ENCODE measurements around the gene ATP8B4. TPM values are rescaled to one million over a fixed set of nuclear protein-coding genes. Genes with fewer than 3 reads are reported as not detected.

ATP8B4 gene
- total and polyA plus RNA-seq, 12 donors: 2.1 to 23.9 (median 4.9) TPM

DNA sequence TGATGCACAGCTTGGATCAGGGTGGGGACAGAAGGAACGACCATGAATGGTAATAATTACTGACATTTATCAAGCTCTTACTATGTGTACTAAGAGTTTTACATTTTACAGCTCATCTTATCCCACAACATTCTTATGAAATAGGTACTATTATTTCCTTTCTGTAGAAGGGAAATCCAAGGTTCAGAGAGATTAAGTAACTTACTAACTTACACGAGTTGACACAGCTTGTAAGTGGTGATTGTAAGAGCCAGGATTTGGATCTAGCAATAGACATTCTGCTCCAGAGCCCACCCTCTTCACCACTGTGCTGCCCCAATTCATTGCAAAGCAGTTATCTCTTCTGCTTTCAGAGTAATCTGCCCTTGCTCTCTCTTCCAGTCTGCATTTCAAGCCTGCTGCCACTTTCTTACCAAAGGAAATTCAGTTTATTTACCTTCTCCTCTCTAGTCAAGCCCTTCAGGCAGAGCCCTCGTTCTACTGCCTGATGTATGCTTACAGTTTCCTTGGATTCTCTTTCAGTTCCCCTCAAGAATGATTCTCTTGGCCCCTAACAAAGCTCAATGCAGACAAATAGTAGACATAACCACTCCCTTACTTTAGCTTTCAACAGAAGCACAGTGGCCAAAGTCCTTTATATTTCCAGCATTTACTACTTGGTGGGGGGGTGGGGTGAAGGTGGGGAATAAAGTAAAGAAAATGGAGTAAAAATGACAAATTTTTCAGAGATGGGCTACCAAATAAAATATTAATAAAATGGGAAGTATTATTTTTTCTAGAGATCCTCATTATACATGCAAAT, 65.8 kb downstream of the ATP8B4 start:
- Histone ChIP-seq H3K4me3 (no peak overlapping the region), H3K4me1 (replicated peaks in 1 of 2) (peaks cover 0 to 3% of the 10 kb centered on the region in 2 donors), H3K36me3 (replicated peaks in 1 of 2) (no peaks in the 10 kb centered on the region), H3K9me3 (replicated peaks in 1 of 3) (no peaks in the 10 kb centered on the region), H3K27me3 (no peaks in the 10 kb centered on the region), H3K27ac (no peak overlapping the region)
- DNase-seq: no peak
- 40 to 57% (median 41%) methylated on average over 3 of the region's 3 CpGs for WGBS, 4 donors
- intact Hi-C loops (cut with DNase I): no loop called here
- no peak for TF ChIP-seq POLR2A (IDR thresholded peaks at IDR 0.05)
- TF ChIP-seq, protein P1, sequence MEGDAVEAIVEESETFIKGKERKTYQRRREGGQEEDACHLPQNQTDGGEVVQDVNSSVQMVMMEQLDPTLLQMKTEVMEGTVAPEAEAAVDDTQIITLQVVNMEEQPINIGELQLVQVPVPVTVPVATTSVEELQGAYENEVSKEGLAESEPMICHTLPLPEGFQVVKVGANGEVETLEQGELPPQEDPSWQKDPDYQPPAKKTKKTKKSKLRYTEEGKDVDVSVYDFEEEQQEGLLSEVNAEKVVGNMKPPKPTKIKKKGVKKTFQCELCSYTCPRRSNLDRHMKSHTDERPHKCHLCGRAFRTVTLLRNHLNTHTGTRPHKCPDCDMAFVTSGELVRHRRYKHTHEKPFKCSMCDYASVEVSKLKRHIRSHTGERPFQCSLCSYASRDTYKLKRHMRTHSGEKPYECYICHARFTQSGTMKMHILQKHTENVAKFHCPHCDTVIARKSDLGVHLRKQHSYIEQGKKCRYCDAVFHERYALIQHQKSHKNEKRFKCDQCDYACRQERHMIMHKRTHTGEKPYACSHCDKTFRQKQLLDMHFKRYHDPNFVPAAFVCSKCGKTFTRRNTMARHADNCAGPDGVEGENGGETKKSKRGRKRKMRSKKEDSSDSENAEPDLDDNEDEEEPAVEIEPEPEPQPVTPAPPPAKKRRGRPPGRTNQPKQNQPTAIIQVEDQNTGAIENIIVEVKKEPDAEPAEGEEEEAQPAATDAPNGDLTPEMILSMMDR (IDR thresholded peaks at IDR 0.05): no peak

DNA sequence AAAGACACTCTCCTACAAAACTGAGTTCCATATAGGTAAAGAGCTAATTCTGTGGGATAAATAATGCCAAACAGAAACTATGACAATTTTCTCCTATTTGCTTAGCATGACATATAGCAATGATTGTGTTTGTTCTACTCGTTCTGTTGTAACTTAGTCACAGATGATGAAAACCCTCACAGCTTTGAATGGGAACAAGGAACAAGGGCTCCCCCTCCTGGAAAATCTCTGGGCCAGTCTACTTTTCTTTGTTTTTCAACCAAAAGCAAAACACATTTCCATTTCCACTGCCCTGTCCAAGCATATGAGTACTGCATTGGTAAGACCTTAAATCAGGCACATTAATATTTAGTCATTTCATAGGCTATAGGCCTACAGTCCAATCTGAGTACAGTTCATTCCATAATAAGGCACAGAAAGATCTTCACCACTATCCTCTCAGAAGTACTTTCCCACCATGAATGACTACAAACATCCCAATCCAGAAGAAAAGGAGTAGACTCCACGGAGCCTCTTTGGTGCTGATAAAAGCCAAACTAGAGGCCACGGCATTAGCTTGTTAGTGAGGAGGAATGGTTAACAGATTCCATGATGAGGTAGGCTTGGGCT, 67.1 kb downstream of the ATP8B4 start:
- Histone ChIP-seq H3K27ac (peak overlapping the region in 1 of 5 donors; percentile 29), H3K36me3 (replicated peaks in 1 of 2) (no peaks in the 10 kb centered on the region), H3K4me1 (replicated peaks in 1 of 2) (no peaks in the 10 kb centered on the region), H3K9me3 (replicated peaks in 1 of 3) (no peaks in the 10 kb centered on the region), H3K27me3 (no peaks in the 10 kb centered on the region), H3K4me3 (no peak overlapping the region)
- intact Hi-C loops (cut with DNase I): no loop called here
- peak; percentile 44 to 80 (median 60) for DNase-seq
- 14 to 46% (median 23%) methylated on average over 3 of the region's 3 CpGs for WGBS, 4 donors
- no peak for TF ChIP-seq POLR2A (IDR thresholded peaks at IDR 0.05)
- TF ChIP-seq, protein P1 (IDR thresholded peaks at IDR 0.05): peak; percentile 38 to 71 (median 58)

DNA sequence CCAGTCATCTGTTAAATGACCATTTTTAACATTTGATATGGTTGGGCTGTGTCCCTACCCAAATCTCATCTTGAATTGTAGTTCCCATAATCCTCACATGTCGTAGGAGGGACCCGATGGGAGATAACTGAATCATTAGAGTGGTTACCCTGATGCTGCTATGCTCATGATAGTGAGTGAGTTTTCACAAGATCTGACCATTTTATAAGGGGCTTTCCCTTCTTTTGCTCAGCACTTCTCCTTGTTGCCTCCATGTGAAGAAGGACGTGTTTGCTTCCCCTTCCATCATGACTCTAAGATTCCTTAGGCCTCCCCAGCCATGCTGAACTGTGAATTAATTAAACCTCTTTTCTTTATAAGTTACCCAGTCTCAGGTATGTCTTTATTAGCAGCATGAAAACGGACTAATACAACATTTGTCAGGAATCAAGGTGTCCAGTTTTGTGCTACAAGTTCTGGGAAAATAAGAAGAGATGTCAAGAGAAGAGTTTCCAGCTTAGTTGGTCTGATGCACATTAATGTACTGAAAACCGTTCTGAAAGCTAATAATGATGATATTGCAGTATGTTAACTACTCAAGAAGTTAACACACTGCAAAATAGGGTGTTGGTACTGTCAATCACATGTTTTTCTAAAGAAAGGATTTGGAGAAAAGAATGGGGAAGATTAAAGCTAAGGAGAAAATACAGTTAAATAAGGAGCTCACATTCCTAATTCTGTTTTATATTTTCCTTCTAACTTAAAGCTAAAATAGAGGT, 67.9 kb downstream of the ATP8B4 start:
- Histone ChIP-seq H3K27me3 (no peaks in the 10 kb centered on the region), H3K4me3 (no peak overlapping the region), H3K9me3 (replicated peaks in 1 of 3) (no peaks in the 10 kb centered on the region), H3K4me1 (replicated peaks in 1 of 2) (no peaks in the 10 kb centered on the region), H3K36me3 (replicated peaks in 1 of 2) (no peaks in the 10 kb centered on the region), H3K27ac (no peak overlapping the region)
- WGBS, 4 donors: 69 to 75% (median 72%) methylated on average over 5 of the region's 5 CpGs
- intact Hi-C loops (cut with DNase I): no loop called here
- DNase-seq: no peak
- no peak for TF ChIP-seq POLR2A (IDR thresholded peaks at IDR 0.05)
- TF ChIP-seq, protein P1 (IDR thresholded peaks at IDR 0.05): no peak

DNA sequence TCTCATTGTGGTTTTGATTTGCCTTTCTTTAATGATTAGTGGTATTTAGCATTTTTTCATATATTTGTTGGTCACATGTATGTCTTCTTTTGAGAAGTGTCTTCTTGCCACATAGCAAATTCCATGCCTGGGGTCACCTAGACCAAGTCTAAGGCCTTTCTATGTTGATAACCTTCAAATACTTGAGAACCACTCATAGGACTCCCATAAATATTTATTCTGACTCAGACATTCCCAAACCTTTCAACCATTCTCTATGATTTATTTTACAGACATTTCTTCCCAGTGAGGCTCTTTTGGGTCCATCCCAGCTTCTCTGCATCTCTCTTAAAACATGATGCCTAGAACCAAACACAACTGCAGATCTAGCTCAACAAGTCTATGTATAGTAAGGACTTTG, 69.2 kb downstream of the ATP8B4 start:
- H3K27me3 ChIP-seq: no peaks in the 10 kb centered on the region
- H3K4me1 ChIP-seq (replicated peaks in 1 of 2): no peaks in the 10 kb centered on the region
- H3K4me3 ChIP-seq: no peak overlapping the region
- intact Hi-C loops (cut with DNase I): no loop called here
- no peak overlapping the region for H3K27ac ChIP-seq
- H3K9me3 ChIP-seq (replicated peaks in 1 of 3): no peaks in the 10 kb centered on the region
- no peak for DNase-seq
- TF ChIP-seq, protein P1 (IDR thresholded peaks at IDR 0.05): no peak
- no peak for TF ChIP-seq POLR2A (IDR thresholded peaks at IDR 0.05)
- no peaks in the 10 kb centered on the region for H3K36me3 ChIP-seq (replicated peaks in 1 of 2)
